ENCODE results near the gene ACADS. TPM values are rescaled to one million over a fixed set of nuclear protein-coding genes. Genes with fewer than 3 reads are reported as not detected.

The ACADS gene
- total RNA-seq, 1 experiment from 2014 or later, result 16.1 TPM

DNA sequence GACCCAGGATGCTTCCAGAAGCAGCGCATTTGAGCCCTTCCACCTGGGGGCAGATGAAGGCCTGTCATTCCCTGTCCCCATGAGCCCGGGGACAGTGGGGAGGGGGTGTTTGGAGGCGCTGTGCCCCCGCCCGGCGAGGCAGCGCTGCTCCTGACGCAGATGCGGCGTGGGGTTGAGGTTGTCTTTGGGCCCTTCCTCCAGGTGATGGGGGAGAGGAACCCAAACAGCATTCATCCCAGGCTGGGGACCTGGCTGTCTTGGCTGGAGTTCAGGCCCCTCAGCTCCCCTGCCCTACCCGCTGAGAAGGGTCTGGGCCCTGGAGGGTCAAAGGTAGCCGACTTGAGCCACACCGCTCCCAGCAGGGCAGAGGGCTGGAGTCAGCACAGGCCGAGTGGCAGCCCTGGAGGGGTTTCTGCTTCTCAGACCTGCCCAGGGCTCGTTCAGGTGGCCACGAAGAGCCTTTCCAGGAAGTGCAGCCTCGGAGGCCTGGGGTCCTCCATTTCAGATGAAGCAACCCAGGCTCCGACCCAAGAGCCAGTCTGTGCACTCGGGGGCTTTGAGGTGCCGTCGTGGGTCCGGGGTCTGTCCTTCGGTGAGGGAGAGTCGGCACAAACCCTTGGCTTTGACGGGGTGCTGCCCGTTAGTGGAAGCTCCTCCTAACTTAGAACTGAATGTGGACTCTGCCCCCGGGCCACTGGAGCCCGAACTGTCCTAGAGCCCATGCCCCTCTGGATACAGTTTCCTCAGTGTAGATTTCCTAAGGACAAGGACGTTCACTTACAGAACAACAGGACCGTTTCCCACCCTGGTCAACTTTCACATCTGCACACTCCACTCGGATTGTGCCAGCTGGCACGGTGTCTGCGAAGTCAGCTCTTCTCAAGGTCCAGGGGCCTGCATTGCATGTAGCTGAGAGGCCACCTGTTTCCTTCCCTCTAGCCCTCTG is 16.1 kb downstream of the ACADS start:
- H3K9me3 Mint-ChIP-seq (ENCODE audit: low read depth, unreplicated experiment), result no peaks in the 10 kb centered on the region
- H3K27me3 Mint-ChIP-seq (ENCODE audit: unreplicated experiment), result no peaks in the 10 kb centered on the region
- H3K4me3 Mint-ChIP-seq (ENCODE audit: low read depth, unreplicated experiment), result no peak overlapping the region
- TF ChIP-seq, protein P1, sequence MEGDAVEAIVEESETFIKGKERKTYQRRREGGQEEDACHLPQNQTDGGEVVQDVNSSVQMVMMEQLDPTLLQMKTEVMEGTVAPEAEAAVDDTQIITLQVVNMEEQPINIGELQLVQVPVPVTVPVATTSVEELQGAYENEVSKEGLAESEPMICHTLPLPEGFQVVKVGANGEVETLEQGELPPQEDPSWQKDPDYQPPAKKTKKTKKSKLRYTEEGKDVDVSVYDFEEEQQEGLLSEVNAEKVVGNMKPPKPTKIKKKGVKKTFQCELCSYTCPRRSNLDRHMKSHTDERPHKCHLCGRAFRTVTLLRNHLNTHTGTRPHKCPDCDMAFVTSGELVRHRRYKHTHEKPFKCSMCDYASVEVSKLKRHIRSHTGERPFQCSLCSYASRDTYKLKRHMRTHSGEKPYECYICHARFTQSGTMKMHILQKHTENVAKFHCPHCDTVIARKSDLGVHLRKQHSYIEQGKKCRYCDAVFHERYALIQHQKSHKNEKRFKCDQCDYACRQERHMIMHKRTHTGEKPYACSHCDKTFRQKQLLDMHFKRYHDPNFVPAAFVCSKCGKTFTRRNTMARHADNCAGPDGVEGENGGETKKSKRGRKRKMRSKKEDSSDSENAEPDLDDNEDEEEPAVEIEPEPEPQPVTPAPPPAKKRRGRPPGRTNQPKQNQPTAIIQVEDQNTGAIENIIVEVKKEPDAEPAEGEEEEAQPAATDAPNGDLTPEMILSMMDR (IDR thresholded peaks at IDR 0.05; ENCODE audit: unreplicated experiment), result no peak
- no peak for DNase-seq
- no peak overlapping the region for H3K27ac Mint-ChIP-seq (ENCODE audit: unreplicated experiment)
- CTCF ChIA-PET, result no interaction called here
- no peaks in the 10 kb centered on the region for H3K4me1 Mint-ChIP-seq (ENCODE audit: low read depth, unreplicated experiment)
- intact Hi-C loops (cut with micrococcal nuclease; ENCODE audit: unreplicated experiment), result no loop called here
- no TSS peak for BruUV-seq (replicated peaks)
- H3K36me3 Mint-ChIP-seq (ENCODE audit: insufficient read depth, unreplicated experiment), result peaks cover 5% of the 10 kb centered on the region

DNA sequence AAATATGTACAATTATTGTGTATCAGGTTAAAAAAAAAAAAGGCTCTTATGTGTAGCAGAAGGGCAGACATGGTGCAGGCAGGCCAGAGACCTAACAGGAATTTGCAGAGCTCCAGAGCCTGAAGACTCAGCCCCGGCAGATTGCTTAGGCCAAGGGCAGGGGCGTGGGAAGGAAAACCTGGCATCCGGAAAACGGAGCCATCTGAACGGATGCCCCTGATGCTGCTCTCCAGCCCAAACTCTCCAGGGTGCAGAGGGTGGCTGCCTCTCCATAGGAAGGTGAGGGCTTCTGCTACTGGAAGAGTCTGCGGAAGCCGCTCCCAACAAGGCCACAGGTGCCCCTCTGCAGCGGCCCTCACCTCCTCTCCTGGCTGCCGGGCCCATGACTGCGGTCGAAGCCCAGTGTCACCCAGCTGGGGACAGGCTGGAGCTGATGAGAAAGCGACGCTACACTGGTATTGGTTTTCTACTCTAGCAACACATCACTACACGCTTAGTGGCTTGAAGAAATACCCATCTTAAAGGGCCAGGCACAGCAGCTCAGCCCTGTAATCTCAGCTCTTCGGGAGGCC is 19.4 kb downstream of the ACADS start:
- BruUV-seq (replicated peaks), result no TSS peak

DNA sequence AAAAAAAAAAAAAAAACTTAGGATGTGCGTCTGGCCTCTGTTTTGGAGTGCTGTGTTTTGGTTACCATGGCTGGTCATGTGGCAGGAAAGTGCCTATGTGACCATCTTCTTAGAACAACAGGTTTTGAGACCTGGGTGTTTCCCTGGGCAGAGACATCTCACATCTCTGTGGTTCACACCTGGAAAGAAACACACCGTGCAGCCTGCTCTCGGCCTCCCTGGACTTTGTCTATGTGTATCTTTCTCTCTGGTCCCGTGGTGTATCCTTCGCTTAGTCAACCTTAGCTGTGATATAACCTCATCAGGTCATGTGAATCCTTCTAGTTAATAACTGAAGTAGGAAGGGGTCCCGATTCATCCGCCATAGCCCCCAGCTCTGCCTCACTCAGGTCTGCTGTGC is 22.6 kb downstream of the ACADS start:
- TF ChIP-seq, protein P1 (IDR thresholded peaks at IDR 0.05; ENCODE audit: unreplicated experiment), result no peak
- H3K4me3 Mint-ChIP-seq (ENCODE audit: low read depth, unreplicated experiment), result no peak overlapping the region
- H3K9me3 Mint-ChIP-seq (ENCODE audit: low read depth, unreplicated experiment), result no peaks in the 10 kb centered on the region
- H3K27ac Mint-ChIP-seq (ENCODE audit: unreplicated experiment), result no peak overlapping the region
- no peaks in the 10 kb centered on the region for H3K4me1 Mint-ChIP-seq (ENCODE audit: low read depth, unreplicated experiment)
- DNase-seq, result no peak
- H3K27me3 Mint-ChIP-seq (ENCODE audit: unreplicated experiment), result no peaks in the 10 kb centered on the region
- BruUV-seq (replicated peaks), result no TSS peak
- H3K36me3 Mint-ChIP-seq (ENCODE audit: insufficient read depth, unreplicated experiment), result no peaks in the 10 kb centered on the region
- CTCF ChIA-PET, result no interaction called here
- intact Hi-C loops (cut with micrococcal nuclease; ENCODE audit: unreplicated experiment), result no loop called here

More for the DNA sequence above, 19.4 kb downstream of the ACADS start:
- Mint-ChIP-seq H3K27ac (ENCODE audit: unreplicated experiment) (no peak overlapping the region), H3K4me1 (ENCODE audit: low read depth, unreplicated experiment) (no peaks in the 10 kb centered on the region), H3K36me3 (ENCODE audit: insufficient read depth, unreplicated experiment) (no peaks in the 10 kb centered on the region), H3K4me3 (ENCODE audit: low read depth, unreplicated experiment) (no peak overlapping the region), H3K9me3 (ENCODE audit: low read depth, unreplicated experiment) (no peaks in the 10 kb centered on the region), H3K27me3 (ENCODE audit: unreplicated experiment) (no peaks in the 10 kb centered on the region)
- CTCF ChIA-PET, result interaction anchor here (0.6 kb wide), 1 partner anchor 227 kb away, joined by 4 read pairs; no protein-coding TSS in a partner anchor
- TF ChIP-seq, protein P1 (IDR thresholded peaks at IDR 0.05; ENCODE audit: unreplicated experiment), result no peak
- intact Hi-C loops (cut with micrococcal nuclease; ENCODE audit: unreplicated experiment), result no loop called here
- DNase-seq, result no peak

DNA sequence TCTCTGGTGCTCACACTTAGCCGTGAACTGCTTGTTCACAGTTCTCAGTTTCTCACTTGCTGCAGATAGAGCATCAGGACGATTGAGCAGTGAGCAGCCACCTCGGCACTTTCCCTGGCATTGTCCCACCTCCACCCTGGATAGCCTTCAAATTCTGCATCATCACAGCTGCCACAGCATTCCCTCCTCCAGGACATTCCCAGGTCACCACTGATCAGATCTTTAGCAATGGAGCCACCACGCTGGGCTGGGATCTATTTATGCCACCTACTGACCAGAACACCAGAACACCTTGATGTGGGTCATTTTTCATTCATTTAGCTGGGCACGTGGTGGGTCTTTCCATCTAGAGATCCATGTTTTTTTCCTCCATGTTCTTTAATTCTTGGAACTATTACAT is 23.6 kb downstream of the ACADS start:
- H3K4me3 Mint-ChIP-seq (ENCODE audit: low read depth, unreplicated experiment), result no peak overlapping the region
- no peaks in the 10 kb centered on the region for H3K4me1 Mint-ChIP-seq (ENCODE audit: low read depth, unreplicated experiment)
- CTCF ChIA-PET, result no interaction called here
- no peaks in the 10 kb centered on the region for H3K27me3 Mint-ChIP-seq (ENCODE audit: unreplicated experiment)
- peaks cover 2% of the 10 kb centered on the region for H3K9me3 Mint-ChIP-seq (ENCODE audit: low read depth, unreplicated experiment)
- TF ChIP-seq, protein P1 (IDR thresholded peaks at IDR 0.05; ENCODE audit: unreplicated experiment), result no peak
- BruUV-seq (replicated peaks), result no TSS peak
- DNase-seq, result no peak
- H3K27ac Mint-ChIP-seq (ENCODE audit: unreplicated experiment), result no peak overlapping the region
- no peaks in the 10 kb centered on the region for H3K36me3 Mint-ChIP-seq (ENCODE audit: insufficient read depth, unreplicated experiment)
- intact Hi-C loops (cut with micrococcal nuclease; ENCODE audit: unreplicated experiment), result no loop called here

All from Calu3 (cell line).